GM23248 (cell line): ENCODE measurements around the gene NUDT6.

Source experiments
- EZH2 ChIP-seq: fragments of 200-600 bp; sonication (generic); IDR thresholded peaks from 2 replicates; pipeline ENCODE4 v1.6.1; 2018; ENCODE audit warnings: antibody characterized with exemption, mild to moderate bottlenecking; ENCODE audit not compliant: insufficient read depth, poor library complexity, severe bottlenecking
- EZH2phosphoT487 ChIP-seq: fragments of 200-600 bp; sonication (generic); IDR thresholded peaks from 2 replicates; pipeline ENCODE4 v1.6.1; 2018; ENCODE audit warnings: antibody characterized with exemption, moderate library complexity, mild to moderate bottlenecking, low read depth; ENCODE audit not compliant: insufficient read depth

- TF ChIP-seq EZH2phosphoT487 (no peak), EZH2 (no peak)
Observed at GRCh38 chr4:122946142-122946541, 23.7 kb upstream of the NUDT6 start.
